GM19025 (cell line): ENCODE data around the gene DYRK3.
"Not testable (repeated sequence)": the region's sequence is repeated elsewhere in the genome, so short reads cannot be mapped to it uniquely, and the experiment has no call there.

Experiments used
- ATAC-seq: cut with Tn5 transposase; IDR thresholded peaks from one replicate; pipeline ENCODE4 v1.9.1; 2021; ENCODE audit warnings: mild to moderate bottlenecking, low read depth, moderate library complexity; ENCODE audit not compliant: unreplicated experiment

Gene DYRK3

GRCh38 chr1:206628916-206629315 lies 6.4 kb upstream of the DYRK3 start:
- ATAC-seq = no peak

GRCh38 chr1:206631085-206631509 lies 4.2 kb upstream of the DYRK3 start:
- no peak for ATAC-seq

- ATAC-seq = no peak
These were observed 1.6 kb upstream of the DYRK3 start for GRCh38 chr1:206633708-206634121.

GRCh38 chr1:206634365-206635079 lies 814 bp upstream of the DYRK3 start:
- ATAC-seq = no peak

- no peak for ATAC-seq
These were observed 626 bp downstream of the DYRK3 start for GRCh38 chr1:206635978-206636345.

GRCh38 chr1:206636671-206637070 lies 1.3 kb downstream of the DYRK3 start:
- no peak for ATAC-seq

GRCh38 chr1:206637605-206638004 lies 2.3 kb downstream of the DYRK3 start:
- ATAC-seq = no peak

GRCh38 chr1:206642074-206642473 lies 6.7 kb downstream of the DYRK3 start:
- not testable (repeated sequence) for ATAC-seq

GRCh38 chr1:206643118-206643698 lies 7.9 kb downstream of the DYRK3 start:
- ATAC-seq = no peak

GRCh38 chr1:206646504-206646903 lies 11.2 kb downstream of the DYRK3 start:
- no peak for ATAC-seq

GRCh38 chr1:206647224-206647623 lies 11.9 kb downstream of the DYRK3 start:
- ATAC-seq = no peak

GRCh38 chr1:206649261-206649921 lies 14.1 kb downstream of the DYRK3 start:
- ATAC-seq = no peak

GRCh38 chr1:206651014-206651413 lies 15.7 kb downstream of the DYRK3 start:
- no peak for ATAC-seq

- no peak for ATAC-seq
These were observed 16.9 kb downstream of the DYRK3 start for GRCh38 chr1:206651958-206652890.

- no peak for ATAC-seq
These were observed 18.6 kb downstream of the DYRK3 start for GRCh38 chr1:206653715-206654459.

GRCh38 chr1:206654828-206655227 lies 19.5 kb downstream of the DYRK3 start:
- ATAC-seq = no peak

GRCh38 chr1:206655471-206655882 lies 20.1 kb downstream of the DYRK3 start:
- ATAC-seq = no peak

GRCh38 chr1:206656936-206657335 lies 21.6 kb downstream of the DYRK3 start:
- no peak for ATAC-seq

GRCh38 chr1:206657751-206658150 lies 22.4 kb downstream of the DYRK3 start:
- ATAC-seq = no peak
